ENCODE results near the gene LETM1.
A peak's percentile ranks its signal among the peaks of the same experiment; 100 is the strongest.

Gene LETM1

DNA sequence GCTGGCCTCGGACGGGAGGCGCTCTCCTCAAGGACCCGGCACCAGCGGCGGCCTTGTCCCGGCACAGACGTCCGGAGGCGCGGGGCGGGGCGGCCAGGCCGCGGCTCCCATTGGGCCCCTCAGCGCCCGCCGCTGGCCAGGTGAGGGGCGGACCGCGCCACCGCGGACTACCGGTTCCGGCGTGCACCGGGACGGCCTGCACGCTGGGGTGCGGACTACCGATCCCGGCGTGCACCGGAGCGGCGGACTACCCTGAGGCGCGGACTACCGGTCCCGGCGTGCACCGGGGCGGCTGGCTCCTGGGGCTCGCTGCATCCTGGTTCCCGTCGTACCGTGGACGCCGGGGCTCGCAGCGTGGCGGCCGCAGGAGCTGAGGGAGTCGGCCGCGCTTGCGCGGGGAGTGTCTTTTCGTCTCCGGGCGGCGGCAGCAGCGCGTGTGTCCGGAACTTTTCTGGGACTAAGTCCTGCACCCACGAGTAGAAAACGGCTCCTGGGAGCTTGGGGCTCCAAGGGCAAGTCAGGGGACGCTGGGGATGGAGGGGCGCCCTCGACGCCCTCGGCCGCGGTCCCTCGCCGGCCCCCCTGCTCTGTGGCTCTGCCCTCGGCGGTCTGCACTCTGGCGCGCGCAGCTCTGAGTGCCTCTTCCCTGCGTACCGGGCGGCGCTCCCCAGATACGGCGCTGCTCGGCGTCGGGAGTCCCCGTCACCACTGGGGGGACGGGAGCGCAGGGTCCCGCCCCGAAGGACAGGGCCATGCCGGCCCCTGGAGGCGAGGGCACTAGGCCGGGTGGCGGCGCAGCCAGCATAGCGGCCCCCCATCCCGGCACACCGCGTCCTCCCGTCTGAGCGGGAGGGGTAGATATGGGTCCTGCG is at the start of gene LETM1:
Gene LETM1 (minus strand): TSS at position 86 of the 872 bp plus-strand sequence. CDS start 206 bp downstream, outside the sequence.
- DNase-seq, result peak; percentile 86

DNA sequence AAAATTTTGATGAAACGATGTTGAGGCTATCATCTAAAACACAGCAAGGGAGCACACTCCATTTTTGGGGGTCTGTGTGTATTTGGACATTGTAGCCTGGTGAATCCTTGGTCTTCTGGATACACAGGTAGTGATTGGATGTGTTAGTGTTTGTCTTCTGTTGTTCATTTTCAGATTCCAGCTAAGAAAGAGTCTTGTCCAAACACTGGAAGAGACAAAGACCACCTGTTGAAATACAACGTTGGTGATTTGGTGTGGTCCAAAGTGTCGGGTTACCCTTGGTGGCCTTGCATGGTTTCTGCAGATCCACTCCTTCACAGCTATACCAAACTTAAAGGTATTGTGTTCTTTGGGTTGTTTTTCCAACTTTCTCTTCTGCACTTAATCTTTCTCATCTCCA is 48.1 kb upstream of the LETM1 start:
- no peak for DNase-seq

DNA sequence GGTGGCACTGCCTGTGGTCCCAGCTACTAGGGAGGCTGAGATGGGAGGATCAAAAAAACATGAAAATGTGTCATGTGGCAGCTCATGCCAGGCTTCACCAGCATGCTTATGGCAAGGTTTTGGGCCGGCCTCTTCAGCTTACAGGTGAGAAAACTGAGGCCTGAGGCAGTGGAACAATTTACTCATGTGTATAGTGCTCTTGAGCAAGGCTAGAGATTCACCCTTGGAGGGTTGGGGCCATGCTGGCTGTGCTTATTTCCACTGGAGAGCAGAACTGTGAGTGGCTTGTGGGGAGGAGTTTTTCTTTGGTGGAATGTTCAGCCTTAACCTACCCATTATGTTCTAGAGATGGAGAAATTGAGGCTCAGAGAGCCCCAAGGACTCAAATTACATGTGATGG is 47.1 kb upstream of the LETM1 start:
- DNase-seq, result no peak

DNA sequence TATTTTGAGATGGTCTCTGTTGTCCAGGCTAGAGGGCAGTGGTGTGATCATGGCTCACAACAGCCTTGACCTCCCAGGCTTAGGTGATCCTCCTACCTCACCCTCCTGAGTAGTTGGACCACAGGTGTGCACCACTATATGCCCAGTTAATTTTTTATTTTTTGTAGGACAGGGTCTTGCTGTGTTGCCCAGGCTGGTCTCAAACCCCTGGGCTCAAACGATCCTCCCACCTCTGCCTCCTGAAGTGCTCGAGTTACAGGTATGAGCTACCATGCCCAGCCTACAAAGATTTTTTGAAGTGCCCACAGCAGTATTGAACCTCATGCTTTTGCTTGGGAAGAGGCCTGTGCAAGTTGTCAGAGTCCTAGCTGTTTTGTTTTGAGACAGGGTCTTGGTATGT is 46.3 kb upstream of the LETM1 start:
- no peak for DNase-seq

DNA sequence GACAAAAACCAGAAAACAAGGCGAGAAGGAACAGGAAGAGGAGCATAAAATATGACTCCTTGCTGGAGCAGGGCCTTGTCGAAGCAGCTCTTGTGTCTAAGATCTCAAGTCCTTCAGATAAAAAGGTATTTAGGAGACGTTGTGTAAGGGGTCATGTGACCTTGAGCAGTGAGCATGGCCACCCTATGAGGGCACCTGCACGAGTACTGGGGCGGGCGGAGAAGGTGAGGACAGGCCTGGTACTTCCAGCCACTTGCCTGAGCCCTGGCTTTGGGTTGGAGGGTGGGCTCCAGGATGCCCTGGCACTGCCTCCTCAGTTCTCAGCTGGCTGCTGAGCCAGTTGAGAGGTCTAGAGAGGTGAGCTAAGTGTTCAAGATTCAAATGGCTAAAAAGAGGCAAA is 45.2 kb upstream of the LETM1 start:
- no peak for DNase-seq

DNA sequence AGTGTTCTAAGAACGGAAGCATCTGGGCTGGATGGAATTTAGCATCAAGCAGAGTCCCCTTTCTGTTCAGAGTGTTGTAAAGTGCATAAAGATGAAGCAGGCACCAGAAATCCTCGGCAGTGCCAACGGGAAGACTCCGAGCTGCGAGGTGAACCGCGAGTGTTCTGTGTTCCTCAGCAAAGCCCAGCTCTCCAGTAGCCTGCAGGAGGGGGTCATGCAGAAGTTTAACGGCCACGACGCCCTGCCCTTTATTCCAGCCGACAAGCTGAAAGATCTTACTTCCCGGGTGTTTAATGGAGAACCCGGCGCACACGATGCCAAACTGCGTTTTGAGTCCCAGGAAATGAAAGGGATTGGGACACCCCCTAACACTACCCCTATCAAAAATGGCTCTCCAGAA is 44.7 kb upstream of the LETM1 start:
- DNase-seq, result no peak

DNA sequence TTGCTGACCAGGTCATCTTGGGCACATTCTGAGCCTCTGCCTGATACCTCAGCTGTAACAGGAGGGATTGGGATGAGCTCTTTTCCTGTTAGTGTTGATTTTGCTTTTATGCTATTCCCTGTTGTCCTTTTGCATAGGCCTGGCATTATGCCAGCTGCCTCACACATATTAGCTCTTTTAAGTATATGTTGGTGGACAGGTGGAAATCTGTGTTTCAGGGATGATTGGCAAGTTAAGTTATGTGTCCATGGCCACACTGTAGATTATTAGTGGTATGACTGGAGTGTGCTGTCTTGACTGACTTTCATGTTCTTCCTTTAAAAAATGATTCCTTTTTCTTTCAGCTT is 44.1 kb upstream of the LETM1 start:
- no peak for DNase-seq

DNA sequence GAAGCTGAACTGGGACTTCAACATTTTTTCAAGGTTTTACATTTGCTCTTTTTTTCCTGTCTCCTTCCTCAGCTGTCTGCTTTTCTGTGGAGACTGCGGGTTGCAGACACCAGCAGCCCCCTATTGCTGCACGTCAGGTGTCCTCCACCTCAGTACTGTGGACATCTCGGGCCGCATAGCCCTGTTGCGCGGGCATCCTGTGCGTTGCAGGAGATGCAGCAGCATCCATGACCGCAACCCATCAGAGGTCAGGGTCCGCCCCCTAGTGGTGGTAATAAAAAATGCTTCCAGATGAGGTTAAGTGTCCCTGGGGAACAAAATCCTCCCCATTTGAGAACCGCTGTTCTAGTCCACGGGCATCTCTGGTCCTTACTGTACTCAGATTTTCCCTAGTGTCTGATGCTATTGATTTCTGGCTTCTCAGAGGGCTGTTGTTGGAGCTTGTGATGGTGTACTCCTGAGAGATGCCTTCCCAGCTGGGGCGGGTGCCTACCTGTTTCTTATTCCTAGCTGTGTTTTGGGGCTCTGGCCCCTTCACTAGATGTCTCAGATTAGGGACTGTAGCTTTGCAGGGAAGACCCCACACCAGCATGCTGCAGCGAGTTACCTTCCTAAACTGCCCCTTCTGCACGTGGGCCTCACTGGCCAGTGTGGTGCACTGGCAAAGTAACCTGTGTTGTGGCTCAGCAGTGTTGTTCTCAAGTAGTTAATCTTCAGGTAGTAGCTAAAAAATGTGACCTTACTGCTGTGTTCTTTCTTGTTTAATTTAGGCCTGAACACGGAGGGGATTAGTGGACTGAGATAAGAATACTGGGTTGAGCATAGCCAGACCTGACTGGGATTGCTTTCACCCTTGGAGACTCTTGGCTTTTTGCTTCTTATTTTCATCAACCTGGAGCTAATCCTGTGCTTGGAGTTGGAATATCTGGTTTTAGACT is 43.5 kb upstream of the LETM1 start:
- DNase-seq, result peak; percentile 60

DNA sequence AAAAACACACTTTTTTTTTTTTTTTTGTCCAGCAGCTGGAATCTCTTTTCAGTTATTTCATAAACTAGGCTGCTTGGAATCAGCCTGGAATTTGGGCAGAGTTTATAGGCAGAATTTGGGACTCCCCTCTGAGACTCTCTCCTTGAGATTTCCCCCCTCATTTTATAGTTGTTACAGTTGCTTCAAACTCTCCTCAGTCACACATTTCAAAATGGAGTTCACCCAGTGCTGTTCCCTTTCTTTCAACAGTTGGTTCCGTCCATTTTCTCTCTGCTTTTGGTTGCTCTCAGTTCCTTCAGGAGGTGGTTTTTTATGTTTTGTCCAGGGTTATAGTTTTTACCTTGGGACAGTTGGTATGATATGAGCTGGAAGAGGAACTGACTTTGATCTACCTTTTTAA is 42.7 kb upstream of the LETM1 start:
- DNase-seq, result no peak

DNA sequence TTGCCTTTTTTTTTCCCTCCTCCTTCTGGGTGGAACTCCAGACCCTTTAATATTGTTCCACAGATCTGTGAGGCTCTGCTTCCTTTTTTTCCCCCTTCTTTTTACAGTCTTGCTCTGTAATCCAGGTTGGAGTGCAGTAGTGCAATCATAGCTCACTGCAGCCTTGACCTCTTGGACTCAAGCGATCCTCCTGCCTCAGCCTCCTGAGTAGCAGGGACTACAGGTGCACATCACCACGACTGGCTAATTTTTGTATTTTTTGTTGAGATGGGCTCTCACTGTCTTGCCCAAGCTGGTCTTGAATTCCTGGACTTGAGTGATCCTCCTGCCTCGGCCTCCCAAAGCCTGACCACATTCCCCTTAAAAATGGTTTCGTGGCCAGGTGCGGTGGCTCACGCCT is 42.1 kb upstream of the LETM1 start:
- DNase-seq, result no peak

DNA sequence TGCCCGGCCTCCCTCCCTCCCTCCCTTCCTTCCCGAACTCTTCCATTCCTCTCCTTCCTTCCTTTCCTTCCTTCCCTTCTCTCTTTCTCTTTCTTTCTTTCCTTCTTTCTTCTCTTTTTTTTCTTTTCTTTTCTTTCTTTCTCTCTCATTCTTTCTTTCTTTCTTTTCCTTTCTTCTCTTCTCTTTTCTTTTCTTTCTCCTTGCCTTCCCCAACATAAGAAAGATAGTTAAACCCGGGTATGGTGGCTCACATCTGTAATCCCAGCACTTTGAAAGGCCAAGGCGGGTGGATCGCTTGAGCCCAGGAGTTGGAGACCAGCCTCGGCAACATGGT is 40.7 kb upstream of the LETM1 start:
- no peak for DNase-seq

DNA sequence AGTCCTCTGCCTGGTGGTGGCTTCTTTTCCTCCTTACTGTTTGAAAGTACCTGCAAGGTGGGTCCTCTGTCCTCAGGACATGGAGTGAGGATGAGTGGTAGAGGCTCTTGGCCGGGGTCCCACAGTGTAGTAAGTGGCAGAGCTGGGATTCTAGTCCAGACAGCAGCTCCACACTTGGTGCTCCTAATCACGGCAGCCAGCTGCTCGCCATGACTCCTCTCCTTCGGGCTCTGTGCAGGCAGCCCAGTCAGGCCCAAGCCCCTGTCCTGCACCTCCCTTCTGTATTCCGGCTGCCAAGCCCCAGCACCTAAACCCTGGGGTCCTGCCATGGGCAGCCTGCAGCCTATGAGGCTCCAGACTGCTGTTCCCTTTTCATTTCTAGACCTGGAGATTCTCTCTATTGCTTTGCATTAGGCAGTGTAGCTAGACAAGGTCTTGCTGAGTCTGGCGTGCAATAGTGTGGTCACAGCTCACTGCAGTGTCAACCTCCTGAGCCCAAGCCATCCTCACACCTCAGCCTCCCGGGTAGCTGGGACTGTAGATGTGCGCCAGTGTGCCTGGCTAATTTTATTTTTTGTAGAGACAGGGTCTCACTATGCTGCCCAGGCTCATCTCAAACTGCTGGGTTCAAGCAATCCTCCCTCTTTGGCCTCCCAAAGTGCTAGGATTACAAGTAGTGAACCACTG is 40.2 kb upstream of the LETM1 start:
- no peak for DNase-seq

DNA sequence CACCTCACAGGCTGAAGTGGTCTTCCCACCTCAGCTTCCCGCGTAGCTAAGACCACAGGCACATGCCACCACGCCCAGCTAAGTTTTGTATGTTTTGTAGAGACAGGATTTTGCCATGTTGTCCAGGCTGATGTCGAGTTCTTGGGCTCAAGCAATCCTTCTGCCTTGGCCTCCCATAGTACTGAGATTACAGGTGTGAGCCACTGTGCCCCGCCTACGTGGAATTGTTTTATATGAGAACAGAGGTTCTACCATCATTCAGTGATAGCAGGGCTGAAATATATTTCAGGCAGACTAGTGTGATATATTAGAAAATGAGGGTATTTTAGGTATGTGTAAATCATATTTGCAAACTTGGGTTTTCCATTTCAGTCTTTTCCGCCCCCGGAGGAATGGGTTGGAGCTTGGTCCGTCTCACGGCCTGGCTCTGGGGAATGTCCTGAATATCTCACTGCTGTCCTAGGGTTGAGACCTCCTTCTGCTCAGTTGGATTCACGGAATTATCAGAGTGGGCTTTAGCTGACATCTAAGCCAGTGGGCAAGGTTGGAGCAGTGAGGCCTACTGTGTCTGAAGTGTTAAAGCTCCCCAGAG is 35.1 kb upstream of the LETM1 start:
- DNase-seq, result no peak

DNA sequence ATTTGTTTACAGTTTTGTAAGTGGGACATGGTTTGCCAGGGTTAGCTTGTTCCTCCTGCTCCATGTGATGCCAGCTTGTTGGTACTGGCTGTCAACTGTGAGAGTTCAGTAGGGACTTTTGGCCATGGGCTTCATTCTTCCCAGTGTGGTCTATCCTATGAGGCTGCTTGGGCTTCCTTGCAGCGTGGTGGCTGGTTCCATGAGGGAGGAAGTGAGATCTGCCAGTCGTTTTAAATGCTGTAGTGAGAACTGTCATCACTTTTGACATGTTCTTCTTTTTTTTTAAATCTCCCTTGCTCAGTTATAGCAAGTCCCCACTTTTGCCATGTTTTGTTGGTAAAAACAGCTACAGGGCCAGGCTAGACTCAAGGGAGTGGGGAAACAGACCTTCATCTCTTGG is 31.1 kb upstream of the LETM1 start:
- no peak for DNase-seq

DNA sequence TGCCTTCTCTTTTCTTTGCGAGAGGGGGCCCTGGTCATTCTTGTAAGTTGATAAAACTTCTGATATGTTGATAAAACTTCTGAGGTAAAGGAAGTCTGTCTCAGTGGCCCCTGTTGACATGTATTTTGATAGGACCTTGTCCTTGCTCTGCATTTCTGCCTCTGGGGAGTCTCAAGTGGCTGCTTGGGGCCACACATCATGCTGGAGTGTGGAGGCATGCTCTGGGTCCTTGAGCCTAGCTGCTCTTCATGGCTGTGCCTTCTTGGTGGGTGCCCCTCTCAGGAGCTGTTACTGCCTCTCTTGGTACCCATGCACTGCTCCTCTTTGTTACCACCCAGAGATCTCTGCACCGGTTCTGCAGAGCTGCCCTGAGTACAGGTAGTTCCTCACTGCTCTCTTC is 29.5 kb upstream of the LETM1 start:
- DNase-seq, result no peak

DNA sequence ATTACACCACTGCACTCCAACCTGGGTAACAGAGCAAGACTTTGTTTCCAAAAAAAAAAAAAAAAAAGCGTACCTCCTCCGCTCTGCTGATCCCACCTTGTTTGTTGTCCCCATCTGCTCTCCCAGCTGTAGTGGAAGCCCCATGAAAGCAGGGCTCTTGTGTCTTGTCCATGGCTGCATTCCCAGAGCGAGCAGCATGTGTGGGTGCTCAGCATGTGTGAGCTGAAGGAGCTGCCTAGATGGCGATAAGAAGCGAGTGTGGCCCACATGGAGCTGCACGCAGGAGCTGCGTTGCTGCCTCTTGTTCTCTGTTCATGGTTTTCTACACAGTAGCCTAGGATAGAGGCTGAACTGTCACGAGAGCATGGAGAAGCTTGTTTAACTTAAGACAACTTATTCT is 27.6 kb upstream of the LETM1 start:
- no peak for DNase-seq

DNA sequence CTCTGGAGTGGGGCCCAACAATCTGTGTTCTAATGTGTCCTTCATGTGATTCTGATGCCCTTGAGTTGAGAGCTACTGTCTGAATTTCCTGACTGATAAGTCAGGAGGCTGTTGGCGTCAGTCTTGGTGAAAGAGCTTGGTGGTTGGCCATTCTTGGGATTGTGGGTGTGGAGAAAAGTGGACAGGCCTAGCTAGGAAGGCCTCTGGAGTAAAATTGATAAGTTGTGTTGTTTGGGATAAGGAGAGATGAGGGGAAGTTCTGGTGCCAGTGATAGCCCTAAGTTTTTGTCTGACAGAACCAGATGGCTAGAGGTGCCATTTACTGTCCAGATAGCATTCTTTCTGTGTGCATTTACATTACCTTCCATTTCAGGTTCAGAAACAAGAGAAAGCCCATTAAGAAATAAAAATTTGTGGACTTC is 26.9 kb upstream of the LETM1 start:
- DNase-seq, result no peak

DNA sequence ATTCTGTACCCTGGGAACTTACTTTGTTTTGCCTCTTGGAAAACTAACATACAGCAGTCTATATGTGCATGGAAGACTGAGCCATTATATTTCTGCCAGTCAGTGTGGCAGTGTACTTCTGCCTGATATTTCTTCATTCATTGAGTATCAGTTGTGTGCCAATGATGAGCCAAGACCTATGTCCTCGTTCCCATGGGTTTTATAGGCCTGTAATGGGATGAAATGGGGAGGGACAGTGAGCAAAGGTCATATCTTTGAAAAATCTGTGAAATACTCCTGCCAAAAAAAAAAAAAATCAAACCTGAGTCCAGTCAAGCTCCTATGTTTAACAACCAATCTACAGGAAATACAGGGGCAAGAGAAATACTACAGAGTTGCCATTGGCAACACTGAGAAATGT is 24.4 kb upstream of the LETM1 start:
- DNase-seq, result no peak

DNA sequence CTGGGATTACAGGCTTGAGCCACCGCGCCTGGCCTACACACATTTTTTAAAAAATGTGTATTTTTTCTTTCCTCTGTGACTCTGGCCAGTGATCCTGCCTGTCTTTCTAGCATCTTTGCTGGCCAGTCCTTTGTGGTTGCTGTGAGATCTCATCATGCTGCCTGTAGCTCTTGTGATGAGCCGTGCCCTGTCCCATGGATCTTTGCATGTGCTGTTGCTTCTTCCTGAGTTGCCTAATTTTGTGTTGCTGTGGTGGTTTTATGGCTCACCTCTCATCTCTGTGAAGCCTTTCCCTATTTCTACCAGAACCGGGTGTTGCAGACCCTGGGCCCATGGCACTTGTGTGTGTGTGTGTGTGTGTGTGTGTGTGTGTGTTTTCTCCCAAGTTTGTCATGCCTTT is 23.5 kb upstream of the LETM1 start:
- no peak for DNase-seq

DNA sequence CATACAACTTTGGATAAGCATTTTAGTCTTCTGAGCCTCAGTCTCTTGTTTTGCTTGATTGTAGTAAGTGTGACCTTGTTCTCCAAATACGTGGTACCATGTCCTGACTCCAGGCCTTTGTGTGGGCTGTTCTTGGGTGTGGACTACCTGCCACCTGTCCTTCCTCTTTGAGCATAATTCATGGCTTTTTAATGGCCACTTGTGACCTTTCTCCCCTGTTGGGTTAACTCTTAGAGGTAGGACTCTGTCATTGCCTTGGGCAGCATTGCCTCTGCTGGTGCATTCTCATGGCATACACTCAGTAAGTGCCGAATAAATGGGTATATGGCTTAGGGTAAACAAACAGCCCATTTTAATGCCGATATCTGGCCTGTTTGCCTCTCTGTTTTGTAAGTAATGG is 18.2 kb upstream of the LETM1 start:
- DNase-seq, result no peak

DNA sequence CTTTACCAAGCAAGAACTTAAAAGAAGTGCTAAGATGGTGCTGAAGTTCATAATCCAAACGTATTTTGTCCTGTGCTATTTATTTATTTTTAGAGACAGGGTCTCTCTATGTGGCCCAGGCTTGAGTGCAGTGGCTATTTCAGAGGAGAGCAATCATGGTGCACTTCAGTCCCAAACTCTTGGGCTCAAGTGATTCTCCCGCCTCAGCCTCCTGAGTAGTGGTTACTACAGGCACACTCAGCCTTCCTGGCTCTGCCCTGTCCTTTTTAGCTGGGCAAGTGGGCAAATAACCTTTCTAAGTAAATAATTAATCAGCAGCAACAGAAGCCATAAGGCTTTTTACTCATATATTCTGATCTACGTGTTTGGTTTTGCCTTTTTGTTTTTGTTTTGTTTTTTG is 17.8 kb upstream of the LETM1 start:
- no peak for DNase-seq

DNA sequence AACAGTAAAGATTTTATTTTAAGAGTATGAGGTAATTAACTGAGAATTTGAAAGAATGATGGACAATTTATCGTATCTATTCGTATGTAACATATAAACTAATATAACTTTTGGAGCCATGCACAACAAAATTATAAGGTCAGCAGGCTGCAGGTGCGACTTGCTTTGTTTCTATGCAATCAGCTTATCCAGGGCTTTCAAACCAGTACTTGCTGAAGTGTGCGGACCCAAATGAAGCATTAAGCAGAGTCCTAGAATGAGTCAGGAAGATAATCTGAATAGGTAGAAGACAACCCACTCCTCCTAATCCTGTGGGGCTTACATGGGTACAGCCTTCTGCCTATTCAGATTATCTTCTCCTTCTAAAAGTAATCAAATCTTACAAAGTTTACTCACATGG is 17.3 kb upstream of the LETM1 start:
- DNase-seq, result no peak

DNA sequence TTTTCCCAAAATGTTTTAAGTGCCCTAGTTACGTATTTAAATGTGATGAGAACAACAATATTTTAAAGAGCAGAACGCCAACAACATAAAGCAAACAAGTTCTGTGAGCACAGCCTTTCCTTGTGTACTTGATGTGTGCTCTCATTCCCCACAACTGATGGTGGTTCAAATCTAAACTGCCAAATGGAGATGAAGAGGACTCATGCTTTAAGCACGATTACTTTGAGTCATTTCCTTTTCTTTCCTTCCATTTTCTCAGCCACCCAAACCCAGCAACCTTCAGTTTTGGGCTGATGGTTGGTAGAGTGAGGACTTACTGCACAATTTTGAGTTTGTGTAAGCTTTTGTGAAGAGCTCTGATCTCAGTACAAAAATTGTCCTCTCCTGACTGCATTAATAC is 16.9 kb upstream of the LETM1 start:
- DNase-seq, result no peak
